ENCODE data around the gene MLLT3.

- TF ChIP-seq POLR2A (IDR thresholded peaks at IDR 0.05; ENCODE audit: low read depth, low read length) (no peak), POLR2AphosphoS5 (IDR thresholded peaks at IDR 0.05; ENCODE audit: low read depth, low read length) (no peak), TAF1 (IDR thresholded peaks at IDR 0.05; ENCODE audit: borderline replicate concordance, low read depth, low read length) (no peak)
Observed at GRCh38 chr9:20363233-20363632, 259.1 kb downstream of the MLLT3 start.

Measured in GM12892 (cell line).